ENCODE measurements around the gene STK32B.

DNA sequence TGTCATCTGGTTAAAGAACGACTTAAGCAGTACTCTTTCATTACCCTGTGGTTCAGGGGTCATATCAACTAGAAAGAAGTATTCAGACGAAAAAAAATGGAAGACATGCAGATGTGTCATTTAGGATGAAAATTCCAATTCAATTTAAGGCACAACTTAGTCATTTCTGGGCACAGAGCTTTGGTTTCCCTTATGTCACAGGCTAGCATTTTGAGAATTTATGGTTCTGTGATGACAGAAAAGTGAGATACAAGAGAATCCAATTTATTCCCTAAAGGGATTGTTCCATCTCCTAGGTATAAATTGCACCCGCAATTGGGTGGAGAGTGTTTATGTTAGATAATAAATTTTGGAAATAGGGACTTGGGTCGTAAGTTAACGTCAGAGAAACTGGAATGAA, 306.6 kb downstream of the STK32B start:
- TF ChIP-seq, protein P1, sequence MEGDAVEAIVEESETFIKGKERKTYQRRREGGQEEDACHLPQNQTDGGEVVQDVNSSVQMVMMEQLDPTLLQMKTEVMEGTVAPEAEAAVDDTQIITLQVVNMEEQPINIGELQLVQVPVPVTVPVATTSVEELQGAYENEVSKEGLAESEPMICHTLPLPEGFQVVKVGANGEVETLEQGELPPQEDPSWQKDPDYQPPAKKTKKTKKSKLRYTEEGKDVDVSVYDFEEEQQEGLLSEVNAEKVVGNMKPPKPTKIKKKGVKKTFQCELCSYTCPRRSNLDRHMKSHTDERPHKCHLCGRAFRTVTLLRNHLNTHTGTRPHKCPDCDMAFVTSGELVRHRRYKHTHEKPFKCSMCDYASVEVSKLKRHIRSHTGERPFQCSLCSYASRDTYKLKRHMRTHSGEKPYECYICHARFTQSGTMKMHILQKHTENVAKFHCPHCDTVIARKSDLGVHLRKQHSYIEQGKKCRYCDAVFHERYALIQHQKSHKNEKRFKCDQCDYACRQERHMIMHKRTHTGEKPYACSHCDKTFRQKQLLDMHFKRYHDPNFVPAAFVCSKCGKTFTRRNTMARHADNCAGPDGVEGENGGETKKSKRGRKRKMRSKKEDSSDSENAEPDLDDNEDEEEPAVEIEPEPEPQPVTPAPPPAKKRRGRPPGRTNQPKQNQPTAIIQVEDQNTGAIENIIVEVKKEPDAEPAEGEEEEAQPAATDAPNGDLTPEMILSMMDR (conservative IDR thresholded peaks at IDR 0.05) = no peak
- no peak for TF ChIP-seq ZFX (IDR thresholded peaks at IDR 0.05)

Data from C4-2B (cell line).